ENCODE measurements around the gene TBPL1.
"Not testable (repeated sequence)": the region's sequence is repeated elsewhere in the genome, so short reads cannot be mapped to it uniquely, and the experiment has no call there.

Gene TBPL1

GRCh38 chr6:133973109-133973971 is 20.3 kb downstream of the TBPL1 start:
- DNase-seq: no peak

DNA sequence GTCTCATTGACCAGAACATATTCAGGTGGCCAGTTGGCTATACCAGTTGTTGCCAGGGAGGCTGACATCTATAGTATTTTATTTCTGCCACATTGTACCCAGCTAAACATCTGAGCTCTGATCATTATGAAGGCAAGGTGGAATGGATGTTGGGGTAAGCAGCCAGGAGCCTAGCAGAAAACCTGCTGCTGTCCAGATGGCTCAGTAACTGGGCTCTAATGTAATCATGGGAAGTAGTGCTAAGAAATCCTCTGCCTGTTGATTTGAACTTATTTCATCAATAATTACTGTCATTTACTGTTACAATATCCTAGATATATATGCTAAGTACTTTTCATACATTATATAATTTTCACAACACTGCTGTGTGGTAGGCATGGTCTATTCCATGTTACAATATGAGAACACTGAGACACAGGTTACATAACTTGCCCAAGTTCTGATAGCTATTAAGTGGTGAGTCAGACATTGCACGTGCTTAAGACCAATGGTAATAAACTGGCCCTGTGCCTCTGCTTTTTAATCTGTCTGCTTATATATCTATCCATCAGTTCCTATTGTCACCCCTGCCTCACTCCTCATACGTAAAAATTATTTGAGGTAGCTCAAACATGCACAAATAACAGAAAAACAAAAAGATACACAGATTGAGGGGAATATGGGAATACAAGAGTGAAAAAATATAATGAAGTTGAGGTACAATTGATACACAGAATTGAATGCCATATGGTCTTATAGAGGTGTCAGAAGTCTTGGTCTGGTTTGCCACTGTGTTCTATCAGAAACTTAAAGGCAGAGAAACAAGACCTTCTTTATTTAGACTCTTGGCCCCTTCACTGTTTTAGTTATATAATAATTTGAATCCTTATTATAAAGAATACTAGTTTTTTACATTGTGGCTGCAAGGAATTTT is 25.2 kb downstream of the TBPL1 start:
- no peak for DNase-seq

DNA sequence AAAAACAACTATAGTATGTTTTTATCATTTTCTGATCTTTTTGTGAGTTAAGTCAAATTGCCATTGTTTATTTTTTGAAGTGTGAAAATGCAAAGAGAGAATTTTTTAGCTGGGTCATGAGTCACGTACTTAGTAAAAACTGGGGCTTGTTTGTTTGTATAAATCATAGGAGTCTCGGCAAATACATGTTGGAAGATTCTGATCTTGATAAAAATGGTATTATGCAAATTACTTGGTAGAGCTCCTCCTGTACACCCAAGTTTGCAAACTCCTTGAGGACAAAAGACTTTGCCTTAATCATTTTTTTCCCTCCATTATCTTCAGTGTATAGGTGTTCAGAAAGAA is 25.8 kb downstream of the TBPL1 start:
- no peak for DNase-seq

DNA sequence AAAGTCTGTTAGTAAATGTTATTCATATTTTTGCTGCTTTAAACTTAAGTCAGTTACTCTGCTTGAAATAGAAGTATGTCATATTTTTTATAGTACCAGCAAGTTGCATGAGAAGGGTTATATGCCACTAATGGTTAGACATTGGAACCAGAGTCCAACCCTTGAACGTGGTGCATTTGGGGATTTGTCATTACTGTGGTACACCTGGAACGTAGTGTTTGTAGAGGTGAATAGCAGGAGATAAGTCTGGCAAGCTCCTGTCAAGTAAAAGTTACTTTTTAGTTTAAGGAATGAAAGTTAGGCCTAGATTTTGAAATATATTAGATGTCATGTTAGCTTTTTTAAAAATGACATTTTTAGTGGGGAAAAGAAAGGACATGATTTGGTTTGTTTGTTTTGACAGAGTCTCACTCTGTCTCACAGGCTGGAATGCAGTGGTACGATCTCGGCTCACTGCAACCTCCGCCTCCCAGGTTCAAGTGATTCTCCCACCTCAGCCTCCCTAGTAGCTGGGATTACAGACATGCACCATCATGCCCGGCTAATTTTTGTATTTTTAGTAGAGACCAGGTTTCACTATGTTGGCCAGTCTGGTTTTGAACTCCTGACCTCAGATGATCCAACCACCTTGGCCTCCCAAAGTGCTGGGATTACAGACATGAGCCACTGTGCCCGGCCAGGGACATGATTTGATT is 26.4 kb downstream of the TBPL1 start:
- not testable (repeated sequence) for DNase-seq

- no peak for DNase-seq
These were observed 27.1 kb downstream of the TBPL1 start for GRCh38 chr6:133980168-133980567.

DNA sequence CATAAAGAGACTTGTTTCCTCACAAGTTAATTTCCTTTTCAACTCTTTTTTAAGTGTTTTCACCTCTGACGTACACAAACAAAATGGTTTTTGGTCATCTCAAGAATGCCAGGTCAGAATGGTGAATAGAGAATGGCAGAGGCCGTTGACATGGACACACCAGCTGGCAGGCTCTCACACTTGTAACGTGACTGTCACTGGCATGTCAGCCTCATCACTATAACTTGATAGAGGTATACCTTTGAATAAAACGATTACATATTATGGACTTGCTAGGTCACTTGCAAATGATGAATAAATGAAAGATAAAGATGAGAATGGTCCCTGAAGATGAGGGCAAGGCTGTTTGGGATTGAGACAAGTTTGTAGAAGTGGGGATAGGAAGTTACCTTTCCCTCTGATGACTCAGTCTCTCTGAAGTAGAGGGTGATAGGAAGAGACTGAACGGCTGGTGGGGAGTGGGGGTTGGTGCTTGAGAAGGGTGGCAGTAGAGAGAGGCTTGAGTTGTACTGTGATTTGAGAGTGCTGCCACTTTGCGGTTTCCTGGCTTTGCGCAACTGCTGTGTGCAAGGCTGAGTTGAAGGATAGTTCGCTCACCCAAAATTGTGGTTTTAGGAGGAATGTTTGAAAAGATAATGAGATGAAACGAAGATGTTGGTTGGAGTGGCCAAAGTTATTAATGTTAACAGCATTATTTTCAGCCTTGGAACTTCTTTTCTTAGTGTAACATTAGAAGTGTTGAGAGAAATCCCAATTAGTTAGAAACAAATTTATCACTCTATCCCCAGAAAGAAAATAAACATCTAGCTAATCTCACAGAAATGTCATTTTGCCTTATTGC is 30.3 kb downstream of the TBPL1 start:
- DNase-seq: peak; percentile 57

DNA sequence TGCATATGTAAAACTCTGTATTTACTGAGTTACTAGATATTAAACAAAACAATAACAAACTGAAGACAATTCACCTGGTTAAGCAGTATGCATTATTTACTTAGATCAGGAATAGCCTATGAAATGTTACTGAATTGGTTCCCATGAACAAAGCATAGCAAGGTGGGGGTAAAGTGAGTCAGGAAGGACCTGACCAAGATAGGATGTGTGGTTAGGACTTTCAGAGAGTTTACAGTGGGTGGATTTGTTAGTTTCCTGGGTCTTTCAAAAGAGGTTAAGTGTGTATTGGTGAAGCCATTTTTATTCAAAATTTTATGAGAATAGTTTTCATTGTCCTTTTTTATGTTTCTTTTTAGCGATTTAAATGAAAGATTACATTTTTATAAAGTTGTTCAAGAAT is 32.9 kb downstream of the TBPL1 start:
- no peak for DNase-seq

DNA sequence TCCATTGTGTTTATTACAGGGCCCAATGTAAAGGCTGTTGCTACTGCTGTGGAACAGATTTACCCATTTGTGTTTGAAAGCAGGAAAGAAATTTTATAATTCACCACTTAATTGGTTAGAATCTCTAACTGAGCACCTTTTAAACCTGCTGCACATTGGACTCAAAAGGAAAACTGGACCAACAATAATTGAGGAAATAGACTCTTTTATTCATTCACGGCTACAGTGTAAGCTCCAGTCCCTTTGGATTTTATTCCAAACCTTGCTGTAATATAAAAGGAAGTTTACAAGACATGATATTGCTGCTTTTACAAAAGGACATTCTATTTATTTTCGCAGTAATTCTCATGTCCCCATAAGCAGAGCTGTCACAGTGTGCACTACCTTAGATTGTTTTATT is 33.9 kb downstream of the TBPL1 start:
- DNase-seq: no peak

DNA sequence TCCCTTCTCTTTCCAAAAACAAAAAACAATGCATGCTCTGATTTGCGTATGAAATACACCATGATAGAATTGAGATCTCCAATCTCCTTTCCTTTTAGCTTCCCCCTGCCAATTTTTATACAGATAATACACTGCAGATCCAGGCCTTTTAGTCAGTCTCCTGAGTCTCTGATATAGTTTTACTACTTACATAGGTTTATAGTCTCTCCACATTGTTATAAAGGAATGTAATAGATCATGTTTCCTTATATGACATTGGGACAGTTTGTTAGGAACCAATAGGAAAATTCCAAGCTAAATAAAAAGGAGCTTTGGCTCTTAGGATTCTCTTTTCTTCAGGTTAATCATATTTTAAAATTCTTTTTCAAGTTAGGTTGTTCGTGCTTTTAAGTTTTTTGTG is 36.5 kb downstream of the TBPL1 start:
- DNase-seq: no peak

- no peak for DNase-seq
These were observed 37.3 kb downstream of the TBPL1 start for GRCh38 chr6:133990321-133990720.

- no peak for DNase-seq
These were observed 38.1 kb downstream of the TBPL1 start for GRCh38 chr6:133991096-133991593.

- DNase-seq: no peak
These were observed 40.1 kb downstream of the TBPL1 start for GRCh38 chr6:133992992-133993680.

- no peak for DNase-seq
These were observed 42.3 kb downstream of the TBPL1 start for GRCh38 chr6:133995296-133995695.

DNA sequence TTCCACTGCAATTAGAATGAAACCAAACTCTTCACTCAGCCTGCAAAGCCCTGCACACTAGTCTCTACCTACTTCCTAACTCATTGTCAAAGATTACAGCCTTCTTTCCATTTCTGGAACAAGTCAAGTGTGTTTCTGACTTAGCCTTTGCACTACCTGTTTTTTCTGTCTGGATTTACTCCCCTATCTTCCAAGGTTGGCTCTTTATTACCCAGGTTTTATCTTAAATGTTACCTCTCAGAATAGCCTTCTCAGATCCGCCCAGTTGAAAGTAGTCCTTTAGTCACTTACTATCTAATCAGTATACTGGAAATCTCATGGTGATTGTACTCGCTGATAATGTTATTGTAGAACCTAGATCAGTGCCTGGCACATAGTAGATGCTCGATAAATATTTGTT is 42.7 kb downstream of the TBPL1 start:
- DNase-seq: no peak

- no peak for DNase-seq
These were observed 44.2 kb downstream of the TBPL1 start for GRCh38 chr6:133997267-133997666.

DNA sequence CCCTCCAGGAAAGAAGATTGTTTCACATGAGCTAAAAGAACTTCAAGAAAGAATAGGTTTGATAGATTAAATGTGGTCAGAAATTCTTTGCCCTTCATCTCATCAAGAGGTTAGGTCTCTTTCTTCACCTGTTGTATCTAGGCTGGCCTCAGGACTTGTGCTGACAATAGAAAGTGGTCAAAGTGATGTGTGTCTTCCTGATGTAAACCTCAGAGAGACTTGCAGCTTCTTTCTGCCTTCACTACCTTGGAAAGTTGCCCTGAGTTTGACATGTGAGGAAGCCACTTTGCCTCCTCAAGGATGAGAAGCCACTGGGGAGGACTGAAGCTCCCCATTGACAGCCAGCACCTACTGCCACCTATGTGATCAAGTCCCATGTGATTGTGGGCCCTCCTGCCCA is 46.3 kb downstream of the TBPL1 start:
- no peak for DNase-seq

DNA sequence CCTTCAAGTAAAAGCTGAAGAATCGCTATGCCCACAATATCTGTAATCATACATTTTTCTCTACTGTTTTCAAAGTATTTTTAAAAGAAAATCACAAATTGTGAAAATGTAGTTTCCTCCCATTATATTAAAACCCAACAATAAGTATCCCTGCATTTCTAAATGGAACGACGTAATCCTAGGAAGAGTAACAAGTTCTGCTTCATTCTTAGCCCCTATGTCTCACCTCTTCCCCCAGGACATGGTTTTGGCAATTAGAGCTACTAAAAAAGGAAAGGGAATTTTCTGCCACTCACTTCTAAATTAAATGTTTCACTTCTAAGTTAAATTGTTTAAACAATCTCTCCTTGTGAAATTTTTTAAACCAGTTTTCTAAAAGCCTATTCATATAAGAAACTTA is 47.4 kb downstream of the TBPL1 start:
- DNase-seq: no peak

- no peak for DNase-seq
These were observed 49.8 kb downstream of the TBPL1 start for GRCh38 chr6:134002821-134003220.

- no peak for DNase-seq
These were observed 50.5 kb downstream of the TBPL1 start for GRCh38 chr6:134003542-134003951.

DNA sequence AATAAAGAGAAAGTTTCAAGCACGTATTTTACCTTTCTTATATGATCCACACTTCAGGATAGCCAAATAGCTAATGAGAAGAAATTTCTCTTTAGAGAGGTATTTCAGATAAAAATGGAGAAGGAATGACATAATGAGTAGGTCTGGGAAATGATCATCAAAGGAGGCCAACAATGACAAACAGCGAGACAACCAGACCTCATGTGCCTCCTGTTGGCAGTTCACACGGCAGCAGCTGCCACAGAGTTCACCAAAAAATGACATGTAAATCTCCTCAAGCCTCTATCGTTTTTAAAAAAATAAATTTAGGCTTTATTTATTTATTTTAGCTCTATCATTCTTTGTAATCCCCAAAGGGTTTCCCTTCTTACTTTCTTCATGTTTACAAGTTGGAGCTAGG is 51.7 kb downstream of the TBPL1 start:
- no peak for DNase-seq

GRCh38 chr6:134005800-134006199 is 52.8 kb downstream of the TBPL1 start:
- no peak for DNase-seq

- DNase-seq: no peak
These were observed 54.1 kb downstream of the TBPL1 start for GRCh38 chr6:134007077-134007476.
